ENCODE data around the gene DUS1L.
A peak's percentile ranks its signal among the peaks of the same experiment; 100 is the strongest.

Gene DUS1L

GRCh38 chr17:82055023-82055964 lies 10.3 kb downstream of the DUS1L start:
- no peak for DNase-seq

DNA sequence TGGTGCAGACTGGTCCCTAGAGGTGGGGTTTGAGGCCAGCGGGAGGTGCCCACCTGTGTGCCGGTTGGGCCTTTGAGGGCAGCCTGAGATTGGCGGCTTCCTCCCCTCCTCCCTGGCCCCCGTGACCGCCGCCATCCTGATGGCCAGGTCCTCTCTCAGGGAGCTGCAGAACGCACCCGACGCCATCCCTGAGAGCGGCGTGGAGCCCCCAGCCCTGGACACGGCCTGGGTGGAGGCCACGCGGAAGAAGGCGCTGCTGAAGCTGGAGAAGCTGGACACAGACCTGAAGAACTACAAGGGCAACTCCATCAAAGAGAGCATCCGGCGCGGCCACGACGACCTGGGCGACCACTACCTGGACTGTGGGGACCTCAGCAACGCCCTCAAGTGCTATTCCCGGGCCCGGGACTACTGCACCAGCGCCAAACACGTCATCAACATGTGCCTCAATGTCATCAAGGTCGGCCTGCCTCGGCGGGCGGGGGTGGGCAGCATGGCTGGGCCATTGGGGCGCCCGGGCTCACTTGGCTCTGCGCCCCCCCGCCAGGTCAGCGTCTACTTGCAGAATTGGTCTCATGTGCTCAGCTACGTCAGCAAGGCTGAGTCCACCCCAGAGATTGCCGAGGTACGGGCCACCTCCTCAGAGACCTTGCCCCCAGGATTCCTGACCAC lies 11.1 kb downstream of the DUS1L start:
- DNase-seq, result no peak

GRCh38 chr17:82053556-82054263 lies 11.9 kb downstream of the DUS1L start:
- DNase-seq, result no peak

- DNase-seq, result no peak
These were observed 12.5 kb downstream of the DUS1L start for GRCh38 chr17:82053130-82053529.

- no peak for DNase-seq
These were observed 13.0 kb downstream of the DUS1L start for GRCh38 chr17:82052638-82053059.

DNA sequence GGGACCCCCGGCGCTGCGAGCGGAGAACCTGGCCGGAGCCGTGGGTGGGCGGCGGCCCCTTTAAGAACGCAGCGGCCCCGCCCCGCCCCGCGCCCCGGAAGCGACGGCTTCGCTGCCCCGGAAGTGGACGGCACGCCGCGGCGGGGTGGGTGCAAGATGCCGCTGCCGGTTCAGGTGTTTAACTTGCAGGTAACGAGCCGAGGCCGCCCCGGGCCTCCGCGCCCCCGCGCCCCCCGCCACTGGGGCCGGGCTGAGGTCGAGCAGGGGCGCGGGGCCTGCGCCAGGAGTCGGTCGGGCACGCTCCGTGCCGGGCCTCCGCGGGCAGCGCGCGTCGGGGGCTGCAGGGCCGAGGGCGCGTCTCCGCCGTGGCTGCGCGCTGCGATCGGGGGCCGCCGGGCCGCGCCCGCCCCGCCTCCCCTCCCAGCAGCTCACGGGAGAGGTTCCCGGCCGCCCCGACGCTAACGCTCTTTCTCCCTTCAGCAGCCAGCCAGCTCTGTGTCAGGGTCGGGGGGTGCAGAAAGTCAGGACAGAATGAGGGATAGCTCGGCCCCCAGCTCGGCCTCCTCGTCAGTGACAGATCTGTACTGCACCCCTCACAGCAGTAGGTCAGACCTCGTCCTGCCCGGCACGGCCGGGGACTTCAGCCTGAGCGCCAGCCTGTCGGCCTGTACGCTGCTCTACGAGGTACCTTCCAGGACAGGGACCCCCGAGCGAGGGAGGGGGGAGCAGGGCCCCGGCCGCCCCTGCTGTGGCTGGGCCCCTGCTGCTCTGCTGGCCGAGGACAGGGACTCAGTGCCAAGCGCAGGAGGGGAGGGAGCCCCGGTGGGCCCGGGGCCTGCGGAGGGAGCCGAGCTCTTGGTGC lies 13.6 kb downstream of the DUS1L start, which contains the start of the genes GPS1 and RFNG:
Gene GPS1 (plus strand): TSS at position 123 of the 862 bp plus-strand sequence. CDS start 34 bp downstream, at position 157.
Gene RFNG (minus strand): TSS at position 36 of the 862 bp plus-strand sequence. CDS start 45 bp downstream, outside the sequence.
- DNase-seq, result peak; percentile 64 to 86 (median 75)

DNA sequence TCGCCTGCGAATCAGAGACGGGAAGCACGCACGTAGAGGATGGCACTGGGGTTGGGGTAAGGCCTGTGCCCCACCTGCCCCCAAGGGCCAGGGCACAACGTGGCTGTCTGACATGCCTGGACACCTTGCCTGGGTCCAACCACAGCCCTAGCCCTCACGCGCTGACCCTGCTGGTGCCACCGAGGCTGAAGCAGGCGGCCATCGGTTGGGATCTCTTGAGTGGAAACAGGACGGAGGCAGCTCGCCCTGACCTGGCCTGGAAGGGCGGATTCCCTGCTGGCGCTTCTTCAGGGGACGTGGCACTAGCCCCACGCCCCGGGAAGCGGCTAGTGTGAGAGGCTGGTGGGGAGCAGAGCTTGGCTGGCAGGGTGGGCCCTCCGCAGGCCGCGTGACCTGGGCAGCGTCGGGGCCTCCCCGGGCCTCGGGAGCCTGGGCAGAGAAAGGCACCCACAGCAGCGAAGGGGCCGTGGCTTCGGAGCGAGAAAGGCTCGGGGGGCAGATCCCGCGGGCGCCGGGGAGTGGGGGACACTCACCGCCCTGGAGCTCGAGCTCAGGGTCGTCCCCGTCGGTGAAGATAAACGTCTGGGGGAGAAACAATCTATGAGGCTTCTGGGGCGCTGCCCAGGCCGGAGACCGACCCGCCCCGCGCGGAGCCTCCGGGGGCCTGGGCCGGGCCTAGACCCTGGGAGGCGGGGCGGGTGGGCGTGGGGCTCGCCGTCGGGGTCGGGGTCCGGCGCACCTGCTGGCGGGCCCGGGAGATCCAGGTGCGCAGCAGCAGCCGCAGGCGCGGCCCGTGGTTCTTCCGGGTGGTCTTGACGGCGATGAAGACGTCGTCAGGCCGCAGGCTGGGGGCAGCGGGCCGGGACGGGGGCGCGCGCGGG lies 14.6 kb downstream of the DUS1L start:
- DNase-seq, result no peak

DNA sequence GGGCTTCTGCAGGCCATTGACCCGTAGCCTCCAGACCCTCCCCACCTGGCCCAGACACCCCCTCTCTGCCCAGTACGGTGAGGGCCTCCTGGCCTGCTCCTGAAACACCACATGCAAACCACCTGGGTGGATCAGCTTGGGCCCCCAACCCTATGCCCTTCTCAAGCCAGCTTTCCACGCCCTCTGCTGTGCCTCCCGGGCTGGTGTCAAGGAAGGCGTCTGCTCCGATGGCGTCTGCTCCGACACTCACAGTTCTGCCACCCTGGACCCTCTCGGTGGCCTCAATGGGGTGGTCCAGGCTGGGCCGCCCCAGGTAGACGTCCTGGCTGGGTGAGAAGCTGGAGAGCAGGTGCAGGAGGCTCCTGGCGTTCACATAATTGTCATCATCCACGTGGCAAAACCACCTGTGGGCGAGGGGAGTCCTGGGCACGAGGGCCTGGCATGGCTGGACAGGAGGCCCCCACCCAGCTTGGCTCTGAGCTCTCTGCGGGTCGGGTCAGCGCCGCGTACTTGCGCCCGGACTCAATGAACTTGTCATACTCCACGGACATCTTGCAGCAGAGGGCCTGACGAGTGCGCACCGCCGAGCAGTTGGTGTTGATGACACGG lies 15.3 kb downstream of the DUS1L start:
- no peak for DNase-seq

DNA sequence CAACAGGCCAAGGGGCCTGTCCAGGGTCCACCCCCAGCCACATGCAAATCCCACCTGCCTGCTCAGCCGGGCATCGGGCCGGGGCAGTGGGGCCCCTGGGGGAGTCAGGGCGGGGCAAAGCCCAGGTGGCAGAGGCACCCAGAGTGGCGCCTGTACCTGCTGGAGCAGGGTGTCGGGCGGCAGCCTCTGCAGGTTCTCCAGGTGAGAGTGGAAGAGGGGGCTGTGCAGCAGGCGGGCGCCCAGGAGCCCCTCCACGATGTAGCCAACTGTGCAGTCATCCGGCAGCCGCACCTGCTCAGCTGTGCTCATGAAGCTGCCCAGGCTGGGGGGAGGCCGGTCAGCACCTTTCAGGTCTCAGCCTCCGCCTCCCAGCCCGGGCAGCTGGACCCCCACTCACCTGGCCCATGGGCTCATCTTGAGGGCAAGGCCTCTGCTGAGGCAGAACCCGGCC lies 16.1 kb downstream of the DUS1L start:
- DNase-seq, result no peak

DNA sequence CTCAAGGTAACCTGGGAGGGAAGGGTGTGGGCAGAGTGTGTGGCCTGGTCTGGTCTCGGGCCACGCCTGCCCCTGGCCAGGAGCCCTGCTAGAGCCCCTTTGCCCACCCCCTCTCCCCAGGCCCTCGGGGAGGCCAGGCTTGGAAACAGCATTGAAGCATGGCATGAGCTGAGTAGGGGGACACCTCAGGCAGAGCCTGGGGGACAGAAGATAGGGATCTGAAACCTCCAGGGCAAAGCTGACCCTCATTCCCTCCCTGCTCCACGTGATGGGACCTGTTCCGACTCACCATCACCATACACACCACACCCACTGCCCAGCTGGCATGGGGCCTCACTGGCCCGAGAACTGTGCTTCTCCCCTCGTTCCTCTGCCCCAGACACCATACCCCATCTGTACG lies 16.5 kb downstream of the DUS1L start:
- no peak for DNase-seq

DNA sequence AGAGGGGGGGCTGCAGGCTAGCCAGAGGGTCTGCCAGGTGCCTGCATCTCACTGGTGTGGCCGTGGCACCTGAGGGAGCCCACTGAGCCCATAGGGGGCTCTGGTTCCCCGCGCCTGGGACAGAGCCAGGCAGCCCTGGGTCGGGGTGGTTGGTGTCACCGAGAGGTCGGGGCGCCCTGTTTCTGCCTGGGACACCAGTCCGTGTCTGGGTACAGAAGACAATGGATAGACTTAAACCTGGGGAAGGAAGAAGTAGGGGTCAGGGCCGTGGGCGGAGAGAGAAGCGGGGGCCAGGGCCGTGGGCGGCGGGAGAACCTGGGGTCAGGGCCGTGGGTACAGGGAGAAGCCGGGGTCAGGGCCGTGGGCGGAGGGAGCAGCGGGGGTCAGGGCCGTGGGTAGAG lies 17.0 kb downstream of the DUS1L start:
- DNase-seq, result no peak

GRCh38 chr17:82047914-82048570 lies 17.6 kb downstream of the DUS1L start:
- no peak for DNase-seq

DNA sequence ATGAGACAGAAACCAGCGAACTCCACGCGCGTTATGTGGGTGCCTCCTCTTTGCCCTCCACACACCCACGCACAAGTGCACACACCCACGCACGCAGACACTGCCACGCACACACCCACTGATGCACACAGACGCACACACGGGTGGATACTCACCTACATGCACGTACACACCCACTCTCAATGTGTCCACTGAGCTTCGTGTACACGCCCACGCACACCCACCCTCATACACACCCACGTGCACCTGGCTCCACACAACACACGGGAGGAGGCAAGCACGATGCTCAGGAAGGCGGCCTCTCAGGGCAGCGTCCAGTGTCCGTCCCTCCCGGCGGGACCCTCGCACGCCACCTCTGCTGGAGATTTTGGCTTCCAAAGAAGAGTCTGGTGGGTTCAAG lies 18.2 kb downstream of the DUS1L start:
- no peak for DNase-seq

GRCh38 chr17:82046903-82047302 lies 18.7 kb downstream of the DUS1L start:
- DNase-seq, result no peak

GRCh38 chr17:82045936-82046484 lies 19.6 kb downstream of the DUS1L start:
- no peak for DNase-seq

DNA sequence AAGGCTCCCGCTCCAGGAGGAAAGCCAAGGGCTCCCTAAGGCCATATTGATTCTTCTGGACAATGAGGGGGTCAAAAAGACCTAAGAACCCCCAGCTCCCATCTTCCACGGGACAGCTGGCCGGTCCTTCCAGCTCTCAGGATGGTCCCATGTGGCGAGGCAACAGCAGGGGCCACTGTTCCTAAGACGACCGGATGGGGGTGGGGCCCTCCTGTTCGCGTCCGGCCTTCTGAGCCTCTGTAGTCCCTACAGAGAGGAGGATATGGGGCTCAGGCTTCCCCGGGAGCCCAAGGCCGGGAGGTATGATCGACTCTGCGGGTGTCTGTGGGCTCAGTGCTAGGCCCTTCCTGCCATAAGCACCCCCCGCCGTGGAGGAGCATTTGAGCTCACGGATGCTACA lies 22.1 kb downstream of the DUS1L start:
- DNase-seq, result no peak

- DNase-seq, result no peak
These were observed 23.0 kb downstream of the DUS1L start for GRCh38 chr17:82042649-82043048.

DNA sequence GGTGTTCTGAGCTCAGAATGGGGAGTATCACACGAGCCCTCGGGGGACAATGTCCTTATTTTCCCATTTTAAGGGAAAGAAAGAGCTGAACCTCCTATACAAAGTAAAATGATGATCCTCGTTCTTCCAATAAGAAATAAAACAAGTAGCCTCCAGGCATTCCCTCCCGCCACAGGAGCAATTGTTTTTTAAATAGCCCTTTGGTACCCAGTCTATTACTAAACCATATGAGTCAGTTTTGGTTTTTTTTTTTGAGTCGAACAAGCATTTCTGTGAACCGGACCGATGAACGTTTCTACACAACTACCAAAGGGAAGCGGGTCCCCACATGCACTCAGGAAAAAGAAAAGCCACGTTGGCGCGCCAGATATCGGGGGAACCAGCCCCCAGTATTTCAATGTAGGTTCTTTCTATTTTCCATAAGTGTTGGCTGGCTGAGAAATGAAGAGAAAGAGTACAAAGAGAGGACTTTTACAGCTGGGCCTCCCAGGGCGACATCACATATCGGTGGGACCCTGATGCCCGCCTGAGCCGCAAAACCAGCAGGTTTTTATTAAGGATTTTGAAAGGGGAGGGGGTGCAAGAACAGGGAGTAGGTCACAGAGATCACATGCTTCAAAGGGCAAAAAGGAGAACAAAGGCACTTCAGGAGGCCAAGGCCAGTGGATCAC lies 24.3 kb downstream of the DUS1L start:
- no peak for DNase-seq

DNA sequence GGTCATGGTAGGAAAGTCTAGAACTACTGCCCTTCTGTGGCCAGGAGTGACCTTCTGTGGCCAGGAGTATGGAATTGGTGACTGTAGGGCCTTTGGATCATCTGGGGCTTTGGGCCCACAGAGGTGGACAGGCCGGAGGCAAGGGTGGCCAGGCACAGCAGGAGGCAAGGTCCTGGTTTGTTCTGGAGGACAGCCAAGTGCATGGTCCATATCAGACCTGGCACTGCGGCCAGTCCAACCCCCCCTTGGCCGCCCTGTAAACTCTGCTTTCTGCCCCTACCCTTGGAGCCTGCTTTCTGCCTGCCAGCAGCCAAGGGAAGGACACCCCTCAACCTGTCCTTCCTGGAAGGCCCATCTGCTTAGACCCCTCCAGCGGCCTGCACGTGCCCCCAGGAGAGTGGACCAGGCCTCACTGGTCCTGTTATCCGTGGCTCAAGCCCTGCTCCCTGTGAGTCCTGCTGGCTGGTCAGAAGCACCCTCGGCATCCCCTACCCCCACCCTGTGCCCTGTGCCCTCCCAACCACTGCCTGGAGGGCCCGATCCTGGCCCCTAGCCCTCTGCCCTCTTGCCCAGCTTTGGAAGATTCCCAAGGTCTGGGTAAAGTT lies 25.8 kb downstream of the DUS1L start:
- no peak for DNase-seq

Measured in T-helper 2 cell (primary cell).